HG03066 (cell line): Measurements from ENCODE around the gene SLC25A15.

Experiments used
- ATAC-seq: cut with Tn5 transposase; IDR thresholded peaks from one replicate; pipeline ENCODE4 v1.9.1; 2021; ENCODE audit warnings: low read depth; ENCODE audit not compliant: unreplicated experiment

SLC25A15 gene

DNA sequence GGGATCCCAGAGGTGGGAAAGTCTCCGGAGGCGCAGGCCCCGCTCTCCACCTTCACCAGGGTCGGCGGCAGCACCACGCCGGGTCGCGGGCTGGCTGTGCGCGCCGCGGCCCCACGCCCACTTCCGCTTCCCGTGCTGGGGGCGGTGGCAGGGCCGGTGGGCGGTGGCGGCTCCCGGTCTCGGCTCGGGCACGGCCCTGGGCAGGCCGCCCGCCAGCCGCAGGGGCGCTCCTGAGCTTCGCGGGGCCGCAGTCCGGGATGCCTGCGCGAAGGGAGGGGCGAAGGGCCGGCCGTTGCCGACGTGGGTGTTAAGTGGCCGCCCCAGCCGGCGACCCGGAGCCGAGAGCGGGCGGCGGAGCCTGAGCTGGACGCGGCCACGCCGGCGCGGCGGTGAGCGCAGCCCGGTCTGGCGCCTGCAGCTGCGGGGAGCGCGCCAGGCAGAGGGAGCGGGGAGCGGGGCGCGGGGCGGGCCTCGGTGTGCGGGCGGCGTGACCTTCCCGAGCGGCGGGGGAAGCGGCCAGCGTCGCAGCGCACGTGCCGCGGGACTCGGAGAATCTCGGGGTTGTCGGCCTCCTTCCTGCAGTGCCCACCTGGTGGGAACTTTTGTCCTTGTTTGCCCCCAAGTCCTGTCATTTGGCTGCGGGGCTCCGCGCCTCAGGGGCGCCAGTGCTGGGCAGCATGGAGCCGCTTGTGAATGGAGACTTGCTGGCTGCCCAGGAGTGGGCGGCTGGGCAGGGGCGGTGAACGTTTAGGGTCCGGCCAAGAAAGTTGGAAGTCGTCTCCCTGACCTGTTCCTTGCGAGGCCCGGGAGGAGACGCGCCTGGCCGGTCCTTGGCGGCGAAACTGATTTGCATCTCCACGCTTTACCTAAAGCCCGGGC is at the start of gene SLC25A15:
TSS of gene SLC25A15 (plus strand) at position 337 of the 879 bp plus-strand sequence. CDS start 3,616 bp downstream, outside the sequence.
- ATAC-seq = peak; percentile 76

DNA sequence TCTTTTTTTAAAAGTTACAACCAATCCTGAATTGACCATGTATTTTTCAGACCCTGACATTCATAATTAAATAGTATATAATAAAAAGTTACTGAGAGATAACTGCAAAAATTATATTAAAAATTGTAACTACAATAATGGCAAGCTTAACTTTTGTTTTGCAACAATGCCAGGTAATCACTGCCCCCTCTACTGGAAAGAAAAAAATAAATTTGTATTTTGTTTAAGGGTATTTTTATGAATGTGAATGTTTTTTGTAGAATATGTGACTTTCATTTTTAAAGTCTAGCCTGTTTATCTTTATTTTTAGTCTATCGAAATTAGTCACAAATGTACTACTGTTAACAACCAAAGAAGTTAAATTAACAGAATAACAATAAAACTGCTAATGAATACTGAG is 40.1 kb upstream of the SLC25A15 start:
- no peak for ATAC-seq

DNA sequence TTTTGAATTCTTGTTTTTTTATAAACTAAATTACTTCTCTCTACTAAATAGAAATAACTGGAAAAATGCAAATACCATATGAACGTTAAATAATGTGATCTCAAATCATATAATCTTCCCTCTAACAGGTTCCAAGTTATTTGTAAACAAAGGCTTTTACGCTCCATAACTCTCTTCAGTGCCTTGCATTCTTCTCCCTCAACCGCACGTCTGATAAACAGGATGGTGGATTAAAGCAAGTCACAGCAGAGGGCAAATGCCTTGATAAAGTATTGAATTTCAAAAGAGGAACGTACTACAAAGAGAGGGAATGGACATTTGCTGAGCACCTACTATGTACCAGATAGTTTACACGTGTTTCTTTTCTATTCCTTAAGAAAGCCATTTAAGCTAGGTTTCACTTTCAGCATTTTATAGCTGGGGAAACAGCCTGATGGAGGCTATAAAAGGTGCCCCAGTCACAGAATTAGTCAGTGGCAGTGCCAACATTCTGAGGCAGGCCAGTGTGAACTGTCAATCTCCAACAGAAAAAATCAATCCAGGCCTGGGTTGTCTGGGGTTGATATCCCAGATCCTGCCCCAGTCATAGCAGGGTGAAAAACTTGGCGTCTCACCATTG is 34.2 kb upstream of the SLC25A15 start:
- no peak for ATAC-seq

DNA sequence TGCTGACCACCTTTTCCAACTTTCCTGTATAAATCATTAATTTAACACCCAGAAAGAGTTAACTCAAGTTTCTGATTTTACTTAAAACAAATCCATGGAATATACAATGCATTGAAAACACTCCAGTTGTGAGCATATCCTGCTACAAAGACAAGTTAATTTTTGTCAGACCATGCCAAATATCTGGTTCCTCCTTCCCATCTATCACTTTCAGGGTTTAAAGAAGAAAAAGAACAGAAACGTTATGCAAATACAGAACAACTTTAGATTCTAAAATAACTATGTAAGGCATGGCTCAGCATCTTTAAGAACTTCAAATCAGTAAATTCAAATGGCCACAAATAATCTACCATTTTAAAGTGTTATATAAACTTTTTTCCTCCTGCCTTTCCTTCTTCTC is 33.4 kb upstream of the SLC25A15 start:
- peak; percentile 72 for ATAC-seq

DNA sequence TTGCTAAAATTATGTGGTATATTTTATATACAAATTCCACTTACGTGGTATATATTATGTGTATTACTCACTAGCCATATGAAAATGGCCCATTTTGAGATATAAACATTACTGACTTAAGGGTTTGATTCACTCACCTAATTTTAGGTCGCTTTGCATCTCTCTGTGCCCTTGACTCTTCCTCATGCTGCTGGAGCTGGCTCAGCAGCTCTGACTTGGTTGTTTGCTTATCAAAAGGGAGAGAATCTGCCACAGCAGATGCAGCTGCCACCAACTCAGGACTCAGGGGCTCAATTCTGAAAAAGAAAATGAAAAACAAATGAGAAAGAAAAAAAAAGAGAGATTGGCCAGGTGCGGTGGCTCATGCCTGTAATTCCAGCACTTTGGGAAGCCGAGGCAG is 30.6 kb upstream of the SLC25A15 start:
- ATAC-seq = no peak

DNA sequence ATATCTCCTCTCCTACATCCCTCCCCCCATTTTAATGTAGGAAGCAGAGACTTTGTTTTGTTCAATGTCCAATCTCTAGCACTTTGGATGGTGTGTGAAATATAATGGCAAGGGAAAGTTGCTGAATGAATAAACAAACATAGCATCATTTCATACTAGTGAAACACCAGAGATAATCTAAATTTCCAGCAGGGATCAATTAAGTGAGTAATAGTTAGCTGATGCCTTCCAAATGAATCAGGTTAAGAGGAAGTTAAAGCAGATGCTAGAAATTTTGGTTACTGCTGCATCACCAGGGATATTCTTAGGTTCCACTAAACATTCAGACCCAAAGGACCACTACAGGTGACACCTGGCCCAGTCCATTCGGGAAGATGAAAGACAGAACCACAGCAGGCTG is 26.6 kb upstream of the SLC25A15 start:
- ATAC-seq = no peak

DNA sequence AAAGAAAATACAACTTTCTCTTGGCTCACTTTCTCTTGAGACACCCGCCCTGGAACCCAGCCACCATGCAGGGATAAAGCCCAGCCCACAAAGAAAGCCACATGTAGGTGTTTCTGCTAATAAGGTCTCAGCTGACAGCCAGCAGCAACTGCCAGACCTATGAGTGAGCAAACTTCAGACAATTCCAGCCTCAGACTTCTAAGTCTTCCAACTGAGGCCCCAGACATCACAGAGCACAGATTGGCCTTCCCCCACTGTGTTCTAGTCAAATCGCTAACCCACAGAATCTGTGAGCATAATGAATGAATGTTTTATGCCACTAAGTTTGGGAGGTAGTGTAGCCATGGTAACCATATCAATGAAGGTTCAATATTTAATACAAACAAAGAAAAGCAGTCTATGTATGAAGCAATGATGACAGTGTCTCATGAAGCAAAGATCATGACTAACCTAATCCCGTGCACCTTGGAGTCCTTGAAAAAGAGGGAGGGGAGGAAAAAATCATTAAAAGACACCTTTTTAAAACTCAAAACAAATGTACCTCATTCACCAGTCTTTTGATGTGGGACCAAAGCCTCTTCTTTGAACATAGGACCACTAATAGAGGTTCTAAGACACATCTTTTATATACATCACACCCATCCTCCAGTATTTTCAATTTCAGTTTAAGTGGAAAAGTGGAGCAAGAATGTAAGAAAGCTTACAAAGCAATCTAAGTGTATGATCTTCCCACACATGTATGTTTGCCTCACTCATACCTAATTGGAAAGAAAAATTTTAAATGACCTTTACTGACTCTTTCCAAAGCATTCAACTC is 24.6 kb upstream of the SLC25A15 start:
- ATAC-seq = no peak

DNA sequence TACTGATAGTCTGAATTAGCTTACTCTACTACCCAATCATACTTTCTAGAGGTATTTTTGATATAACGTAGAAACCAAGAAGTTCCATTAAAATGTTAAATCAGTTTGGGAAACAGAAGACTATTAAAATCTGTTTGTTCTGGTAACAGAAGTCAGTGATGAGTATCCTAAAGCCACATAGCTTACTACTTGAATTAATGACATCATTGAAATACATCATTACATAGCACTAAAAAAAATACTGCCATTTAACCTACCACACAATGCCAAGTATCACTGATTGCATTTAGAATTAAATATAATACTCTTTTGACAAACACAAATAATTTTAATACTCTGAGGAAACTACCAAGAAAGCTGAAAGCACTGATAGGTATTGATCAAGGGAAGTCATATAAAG is 23.8 kb upstream of the SLC25A15 start:
- ATAC-seq = no peak

DNA sequence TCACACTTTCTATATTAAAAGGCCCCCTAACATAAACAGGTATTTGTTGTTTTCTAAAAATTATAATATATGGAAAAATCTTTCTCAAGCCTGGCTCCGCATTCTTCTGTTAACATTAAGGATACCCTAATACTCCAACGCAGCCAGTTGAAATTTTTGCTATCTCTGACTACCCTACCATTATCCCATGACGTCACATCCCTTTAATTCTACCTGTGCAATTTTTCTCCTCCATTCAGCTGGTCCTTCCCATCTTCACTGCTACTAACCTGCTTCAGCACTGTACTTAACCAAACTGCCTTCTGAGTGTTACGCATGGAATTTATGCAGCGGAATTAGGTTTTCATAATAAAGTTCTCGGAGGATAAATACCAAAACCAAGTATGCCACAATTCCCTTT is 19.4 kb upstream of the SLC25A15 start:
- no peak for ATAC-seq

DNA sequence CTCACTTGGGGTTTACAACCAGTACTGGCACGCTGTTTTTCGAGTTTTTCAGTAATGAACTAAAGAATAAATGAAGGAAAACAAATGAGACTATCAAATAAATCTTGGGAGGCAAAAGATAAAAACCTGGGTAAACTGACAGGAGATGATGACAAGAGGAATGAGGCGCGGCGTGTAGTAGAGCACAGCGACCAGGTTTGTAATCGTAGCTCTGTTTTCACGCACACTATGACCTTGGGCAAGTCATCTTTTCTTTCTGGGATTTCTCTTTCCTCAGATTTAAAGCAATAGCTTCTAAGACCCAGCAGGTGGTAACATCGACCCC is 18.8 kb upstream of the SLC25A15 start:
- ATAC-seq = no peak

DNA sequence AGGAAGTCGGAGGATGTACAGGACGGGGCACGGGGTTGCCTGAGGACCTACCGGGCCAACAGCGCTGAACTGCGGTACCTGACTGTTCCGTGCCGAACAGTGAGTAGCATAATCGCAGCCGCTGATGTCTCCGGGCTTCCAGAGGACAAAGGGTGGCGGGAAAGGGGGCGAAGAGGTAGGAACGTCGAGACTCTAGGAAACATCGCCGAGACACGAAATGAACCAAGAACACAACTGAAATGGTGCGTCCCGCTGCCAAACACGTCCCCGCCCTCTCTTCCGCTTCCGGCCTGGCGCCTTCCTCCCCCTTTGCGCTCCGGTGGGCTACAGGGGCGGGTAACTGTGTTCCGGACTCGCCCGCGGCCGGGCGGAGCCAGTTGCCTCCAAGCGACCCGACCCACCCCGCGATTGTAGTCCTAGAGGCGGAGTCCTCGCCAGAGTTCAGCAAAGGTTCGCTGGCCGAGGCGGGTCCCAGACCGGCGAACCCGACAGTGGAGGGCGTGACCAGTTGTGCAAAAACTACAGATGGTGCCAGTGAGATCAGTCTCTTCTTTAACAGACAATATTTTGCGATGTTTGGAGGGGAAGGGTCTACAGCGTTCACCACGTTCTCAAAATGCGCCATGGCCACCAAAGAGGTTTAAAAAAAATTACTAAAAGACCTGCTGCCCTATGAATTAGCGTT is 18.3 kb upstream of the SLC25A15 start, which contains the start of gene MRPS31:
TSS of gene MRPS31 (minus strand) at position 257 of the 685 bp plus-strand sequence. CDS start at position 203, 54 bp downstream.
- ATAC-seq = peak; percentile 92

DNA sequence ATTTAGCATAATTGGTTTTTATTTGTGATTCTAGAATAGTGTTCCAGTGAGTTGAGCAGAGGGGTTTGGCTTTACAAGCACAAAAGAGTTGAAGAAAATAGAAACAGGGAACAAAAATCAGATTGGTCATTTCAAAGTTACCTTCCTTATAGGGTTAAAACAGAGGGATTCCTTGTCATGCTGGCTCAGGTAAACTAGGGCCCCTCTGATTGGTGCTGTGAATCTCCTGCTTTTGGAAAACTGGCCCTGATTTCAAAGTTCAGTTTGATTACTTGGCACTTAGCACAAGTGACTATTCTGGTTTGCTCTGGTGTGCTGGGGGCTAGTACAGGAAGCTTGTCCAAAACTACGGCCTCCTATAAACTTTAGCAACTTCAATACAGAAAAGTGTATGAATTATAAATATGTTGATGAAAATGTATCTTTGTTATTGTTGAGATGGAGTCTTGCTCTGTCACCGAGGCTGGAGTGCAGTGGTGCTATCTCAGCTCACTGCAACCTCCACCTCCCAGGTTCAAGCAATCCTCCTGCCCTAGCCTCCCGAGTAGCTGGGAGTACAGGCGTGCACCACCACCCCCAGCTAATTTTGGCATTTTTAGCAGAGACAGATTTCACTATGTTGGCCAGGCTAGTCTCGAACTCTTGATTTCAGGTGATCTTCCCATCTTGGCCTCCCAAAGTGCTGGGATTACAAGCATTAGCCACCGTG is 16.5 kb upstream of the SLC25A15 start:
- ATAC-seq = no peak

DNA sequence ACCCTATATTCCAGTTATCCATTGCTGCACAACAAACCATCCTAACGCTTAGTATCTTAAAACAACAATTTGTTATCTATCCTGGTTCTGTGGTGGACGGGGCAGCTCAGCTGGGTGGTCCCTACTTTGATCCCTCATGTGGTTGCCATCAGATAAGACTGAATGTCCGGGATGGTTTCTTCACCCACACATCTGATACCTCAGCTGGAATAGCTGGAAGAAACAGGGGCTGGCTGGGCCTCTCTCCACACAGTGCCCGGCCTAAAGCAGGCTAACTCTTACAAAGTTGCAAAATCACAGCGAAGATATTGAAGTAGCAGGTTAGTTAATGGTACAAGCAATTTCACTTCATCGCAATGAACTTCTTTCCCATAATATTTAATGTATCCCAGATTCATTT is 14.7 kb upstream of the SLC25A15 start:
- no peak for ATAC-seq

DNA sequence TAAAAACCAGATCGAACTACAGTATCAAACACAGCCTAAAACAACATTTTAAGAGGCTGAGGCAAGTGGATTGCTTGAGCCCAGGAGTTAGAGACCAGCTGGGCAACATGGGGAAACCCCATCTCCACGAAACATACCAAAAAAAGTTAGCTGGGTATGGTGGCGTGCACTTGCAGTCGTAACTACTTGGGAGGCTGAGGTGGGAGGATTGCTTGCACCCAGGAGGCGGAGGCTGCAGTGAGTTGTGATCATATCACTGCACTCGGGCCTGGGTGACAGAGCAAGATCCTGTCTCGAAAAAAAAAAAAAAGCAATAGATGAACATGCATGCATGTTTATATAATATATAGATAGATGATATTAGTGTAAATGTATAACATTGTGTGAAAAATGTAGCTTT is 13.2 kb upstream of the SLC25A15 start:
- ATAC-seq = no peak

DNA sequence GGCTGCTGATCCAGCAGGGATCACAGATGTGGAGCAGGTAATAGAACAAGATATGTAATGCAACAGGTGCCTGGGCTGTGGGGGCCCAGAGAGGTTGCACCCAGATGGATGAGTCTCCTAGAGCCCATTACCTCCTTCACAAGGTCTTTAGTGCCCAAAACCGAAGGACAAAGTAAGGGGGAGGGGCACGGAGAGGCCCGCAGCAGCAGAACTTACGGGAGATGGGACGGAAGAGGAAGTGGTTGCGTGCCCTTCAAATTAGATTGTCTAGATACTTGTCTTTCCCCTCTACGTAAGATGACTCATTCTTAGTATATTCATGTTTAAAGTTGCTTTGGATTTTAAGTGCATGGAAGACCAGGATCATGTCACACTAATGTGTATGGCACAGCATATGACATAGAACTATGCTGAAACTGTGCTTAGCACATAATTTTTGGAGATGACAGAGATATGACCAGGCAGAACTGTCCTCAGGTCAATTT is 12.7 kb upstream of the SLC25A15 start:
- ATAC-seq = peak; percentile 43

DNA sequence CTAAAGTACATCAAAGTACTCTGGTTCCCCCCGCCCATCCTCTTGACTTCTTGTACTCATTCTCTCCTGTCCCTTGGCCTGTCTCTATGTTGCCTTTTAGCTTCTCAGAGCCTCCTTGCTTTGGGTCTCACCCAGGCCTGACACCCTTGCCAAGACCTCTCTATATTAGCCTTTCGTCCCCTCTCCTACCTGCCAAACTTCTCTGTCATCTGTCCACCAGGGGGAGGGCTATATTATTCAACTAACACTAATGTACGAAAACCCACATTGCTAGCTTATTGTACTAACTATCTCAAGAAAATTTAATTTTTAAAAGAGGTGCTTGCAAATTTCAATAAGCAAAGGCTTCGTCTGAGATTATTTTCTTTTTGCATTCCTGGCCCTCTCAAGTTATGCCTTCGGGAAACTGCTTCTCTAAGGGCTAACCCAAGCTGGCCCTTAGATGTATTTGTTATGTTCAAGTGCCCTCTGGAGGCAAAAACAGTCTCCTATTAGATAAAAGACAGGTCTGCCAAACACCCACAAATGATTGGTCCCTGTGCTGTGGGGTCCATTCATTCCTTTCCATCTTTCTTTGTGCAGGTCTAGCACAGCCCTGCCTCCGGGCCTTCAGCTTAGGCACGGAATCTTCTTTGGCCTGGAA is 12.1 kb upstream of the SLC25A15 start:
- peak; percentile 87 for ATAC-seq

DNA sequence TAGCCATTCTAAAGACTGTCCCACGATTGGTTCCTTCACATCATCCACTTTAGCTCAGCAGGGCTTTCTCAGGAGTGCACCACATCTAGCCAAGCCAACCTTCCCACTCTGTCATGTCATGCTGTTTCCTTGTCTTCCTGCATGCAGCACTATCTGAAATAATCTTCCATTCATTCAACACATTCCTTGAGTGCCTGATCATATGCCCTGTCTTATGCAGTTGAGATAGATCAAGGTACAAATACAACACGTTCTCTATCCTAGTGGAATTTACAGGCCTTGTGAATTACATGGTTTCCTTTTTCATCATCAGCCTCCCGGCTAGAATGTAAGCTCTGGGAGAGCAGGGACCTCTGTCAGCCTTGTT is 11.6 kb upstream of the SLC25A15 start:
- ATAC-seq = no peak

DNA sequence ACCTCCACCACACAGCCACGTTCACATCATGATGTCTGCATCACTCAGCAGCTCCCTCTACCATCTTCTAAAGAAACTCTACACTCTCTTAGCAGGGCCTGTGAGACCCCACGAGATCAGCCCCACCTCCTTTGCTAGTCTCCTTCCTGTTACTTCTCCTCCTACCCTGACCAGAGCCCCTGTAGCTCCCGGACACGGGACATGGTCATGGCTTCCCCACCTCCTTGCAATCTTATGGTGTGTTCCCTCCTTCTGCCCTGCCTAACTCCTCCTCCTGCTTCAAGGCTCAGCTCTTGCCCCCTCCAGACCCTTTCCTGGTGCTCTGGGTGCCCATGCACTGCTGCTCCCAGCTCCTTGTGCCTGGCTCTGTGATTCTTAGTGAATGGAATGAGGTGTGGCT is 10.4 kb upstream of the SLC25A15 start:
- no peak for ATAC-seq

DNA sequence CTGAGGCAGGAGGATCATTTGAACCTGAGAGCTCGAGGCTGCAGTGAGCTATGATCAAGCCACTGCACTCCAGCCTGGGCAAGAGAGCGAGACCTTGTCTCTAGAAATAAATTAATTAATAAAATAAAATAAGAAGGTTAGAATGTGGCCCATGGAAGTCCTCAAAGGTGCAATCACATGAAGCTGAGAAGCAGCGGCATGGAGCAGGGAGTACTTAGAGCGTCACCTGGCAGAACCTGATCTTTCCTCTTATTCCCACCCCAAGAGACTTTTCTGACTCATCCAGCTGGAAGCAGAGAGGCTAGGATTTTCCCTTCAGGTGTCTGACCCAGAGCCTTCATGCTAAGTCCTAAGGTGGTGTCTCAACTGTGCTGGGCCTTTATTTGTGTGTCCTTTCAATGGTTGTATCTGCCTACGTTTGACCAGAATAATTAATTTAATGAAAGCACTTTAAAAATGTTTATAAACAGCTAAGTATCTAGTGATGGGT is 9.6 kb upstream of the SLC25A15 start:
- no peak for ATAC-seq
